ENCODE results near the gene MYO1F. TPM values are rescaled to one million over a fixed set of nuclear protein-coding genes. Genes with fewer than 3 reads are reported as not detected.

The MYO1F gene
- total RNA-seq, 1 experiment from 2014 or later, result not detected

DNA sequence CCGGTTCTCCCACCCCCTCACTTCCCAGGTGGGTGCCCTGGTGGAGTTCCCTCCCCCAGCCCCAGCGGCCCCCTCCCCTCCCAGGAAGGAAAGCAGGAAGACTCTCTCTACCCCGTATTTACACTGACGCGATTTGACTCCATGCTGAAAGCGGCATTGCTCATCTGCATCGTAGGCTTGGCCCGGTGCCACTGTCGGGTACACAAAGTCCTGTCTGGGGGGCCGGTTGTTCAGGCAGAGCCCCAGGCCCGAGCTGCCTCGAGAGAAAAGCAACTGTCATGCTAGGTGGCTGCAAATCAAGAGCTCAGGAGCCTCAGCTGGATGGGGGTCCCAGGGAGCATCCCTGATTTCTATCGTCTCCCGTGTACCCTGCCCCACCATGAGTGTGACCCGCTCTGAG lies 18.4 kb upstream of the MYO1F start:
- Histone ChIP-seq H3K4me2 (ENCODE audit: low read depth, low read length, poor library complexity, severe bottlenecking) (no peak overlapping the region), H3K9me2 (replicated peaks; ENCODE audit: insufficient read depth, low read length) (no peaks in the 10 kb centered on the region), H3K79me2 (ENCODE audit: low read length) (no peaks in the 10 kb centered on the region), H3K4me3 (ENCODE audit: low read length) (no peak overlapping the region), H2AFZ (ENCODE audit: low read length) (no peak overlapping the region), H3K9me3 (ENCODE audit: low read length) (no peaks in the 10 kb centered on the region), H3K9ac (ENCODE audit: low read length) (no peak overlapping the region), H3K36me3 (ENCODE audit: insufficient read depth, low read length) (no peaks in the 10 kb centered on the region), H4K20me1 (ENCODE audit: insufficient read depth, low read depth, low read length) (no peaks in the 10 kb centered on the region), H3K27ac (ENCODE audit: low read length) (no peak overlapping the region), H3K4me1 (ENCODE audit: low read length) (no peaks in the 10 kb centered on the region), H3K27me3 (ENCODE audit: low read length) (no peaks in the 10 kb centered on the region)
- DNase-seq, result no peak

DNA sequence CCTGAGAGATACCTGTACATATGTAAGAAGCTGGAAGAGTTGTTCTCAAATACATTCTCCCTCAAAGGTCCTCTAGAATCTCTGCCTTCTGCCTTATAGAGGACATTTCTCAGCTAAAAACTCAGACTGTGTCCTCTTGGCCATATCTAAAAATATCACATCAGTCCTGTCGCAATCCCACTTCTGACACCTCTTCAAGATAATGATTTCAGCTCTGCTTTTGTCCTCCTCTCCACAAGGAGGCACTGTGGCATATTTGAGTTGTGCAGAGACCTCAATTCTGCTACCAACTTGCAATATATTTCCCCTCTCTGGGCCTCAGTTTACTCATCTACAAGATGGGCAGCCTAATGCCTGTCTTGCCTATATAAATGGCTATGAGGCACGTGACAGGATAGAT lies 16.7 kb upstream of the MYO1F start:
- H4K20me1 ChIP-seq (ENCODE audit: insufficient read depth, low read depth, low read length), result no peaks in the 10 kb centered on the region
- H3K79me2 ChIP-seq (ENCODE audit: low read length), result no peaks in the 10 kb centered on the region
- H3K9me2 ChIP-seq (replicated peaks; ENCODE audit: insufficient read depth, low read length), result no peaks in the 10 kb centered on the region
- no peaks in the 10 kb centered on the region for H3K27me3 ChIP-seq (ENCODE audit: low read length)
- no peaks in the 10 kb centered on the region for H3K36me3 ChIP-seq (ENCODE audit: insufficient read depth, low read length)
- H3K4me2 ChIP-seq (ENCODE audit: low read depth, low read length, poor library complexity, severe bottlenecking), result no peak overlapping the region
- H3K4me1 ChIP-seq (ENCODE audit: low read length), result no peaks in the 10 kb centered on the region
- H3K9ac ChIP-seq (ENCODE audit: low read length), result no peak overlapping the region
- no peak overlapping the region for H3K4me3 ChIP-seq (ENCODE audit: low read length)
- H2AFZ ChIP-seq (ENCODE audit: low read length), result no peak overlapping the region
- H3K9me3 ChIP-seq (ENCODE audit: low read length), result no peaks in the 10 kb centered on the region
- DNase-seq, result peak; percentile 46
- no peak overlapping the region for H3K27ac ChIP-seq (ENCODE audit: low read length)

DNA sequence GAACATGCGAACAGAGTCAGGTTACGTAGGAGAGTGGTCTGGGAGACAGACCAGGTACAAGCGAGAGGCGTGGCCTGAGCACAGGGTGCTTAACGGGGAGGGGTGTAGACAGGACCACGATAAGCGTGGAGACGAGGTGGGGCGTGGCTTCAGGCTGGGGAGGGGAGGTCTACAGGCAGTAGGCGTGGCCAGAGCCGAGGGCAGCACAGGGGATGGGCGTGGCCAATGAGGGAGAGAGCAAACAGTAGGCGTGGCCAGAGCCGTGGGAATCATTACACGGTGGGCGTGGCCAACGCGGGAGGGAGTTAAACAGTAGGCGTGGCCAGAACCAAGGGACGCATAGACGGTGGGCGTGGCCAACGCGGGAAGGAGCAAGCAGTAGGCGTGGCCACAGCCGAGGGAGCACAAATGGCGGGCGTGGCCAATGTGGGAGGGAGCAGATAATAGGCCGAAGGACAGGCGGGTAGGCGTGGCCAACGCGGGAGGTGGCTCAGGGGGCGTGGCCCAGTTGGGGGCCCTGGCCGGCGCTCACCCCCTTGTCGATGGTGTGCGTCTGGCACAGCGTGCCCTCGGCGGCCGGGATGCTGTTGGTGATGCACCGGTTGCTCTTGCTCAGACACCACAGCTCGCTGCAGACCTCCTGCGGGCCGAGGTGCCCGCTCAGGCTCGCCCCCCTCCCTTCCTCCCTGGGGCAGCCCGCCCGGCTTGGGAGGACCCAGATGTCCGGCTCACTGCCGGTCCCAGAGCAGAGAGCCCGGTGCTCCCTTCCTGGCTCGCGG lies 15.2 kb upstream of the MYO1F start:
- Histone ChIP-seq H3K4me1 (ENCODE audit: low read length) (no peaks in the 10 kb centered on the region), H3K9me2 (replicated peaks; ENCODE audit: insufficient read depth, low read length) (no peaks in the 10 kb centered on the region), H2AFZ (ENCODE audit: low read length) (no peak overlapping the region), H3K9me3 (ENCODE audit: low read length) (no peaks in the 10 kb centered on the region), H3K4me2 (ENCODE audit: low read depth, low read length, poor library complexity, severe bottlenecking) (no peak overlapping the region), H3K36me3 (ENCODE audit: insufficient read depth, low read length) (no peaks in the 10 kb centered on the region), H3K79me2 (ENCODE audit: low read length) (no peaks in the 10 kb centered on the region), H3K27me3 (ENCODE audit: low read length) (no peaks in the 10 kb centered on the region), H3K4me3 (ENCODE audit: low read length) (no peak overlapping the region), H4K20me1 (ENCODE audit: insufficient read depth, low read depth, low read length) (no peaks in the 10 kb centered on the region), H3K9ac (ENCODE audit: low read length) (no peak overlapping the region), H3K27ac (ENCODE audit: low read length) (no peak overlapping the region)
- peak; percentile 74 for DNase-seq

DNA sequence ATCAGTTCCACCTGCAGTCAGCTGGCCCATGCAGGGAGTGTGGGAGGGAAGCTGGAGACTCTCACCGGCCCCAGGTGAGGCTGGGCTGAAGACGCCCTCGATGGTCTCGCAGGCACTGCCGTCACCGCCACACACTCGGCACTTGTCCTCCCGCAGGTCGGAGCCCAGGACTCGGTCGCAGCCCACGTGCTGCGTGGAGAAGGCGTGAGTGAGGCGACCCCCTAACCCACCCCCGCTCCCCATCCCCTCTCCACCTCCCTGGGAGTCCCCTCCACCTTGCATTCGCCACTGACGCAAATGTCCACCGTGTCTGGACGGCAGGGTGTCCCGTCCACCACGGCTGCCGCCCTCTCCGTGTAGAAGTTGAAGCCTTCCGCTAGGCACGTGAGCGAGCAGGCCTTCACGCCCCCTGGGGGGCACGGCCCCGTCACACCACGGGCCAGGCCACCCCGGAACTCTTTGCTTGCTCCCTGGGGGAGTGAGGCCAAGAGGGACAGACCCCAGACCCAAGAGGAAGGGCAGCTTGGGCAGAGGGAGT lies 12.0 kb upstream of the MYO1F start:
- no peak overlapping the region for H3K27ac ChIP-seq (ENCODE audit: low read length)
- no peaks in the 10 kb centered on the region for H3K79me2 ChIP-seq (ENCODE audit: low read length)
- H3K4me2 ChIP-seq (ENCODE audit: low read depth, low read length, poor library complexity, severe bottlenecking), result no peak overlapping the region
- no peak for DNase-seq
- H3K36me3 ChIP-seq (ENCODE audit: insufficient read depth, low read length), result no peaks in the 10 kb centered on the region
- no peak overlapping the region for H2AFZ ChIP-seq (ENCODE audit: low read length)
- H3K4me1 ChIP-seq (ENCODE audit: low read length), result no peaks in the 10 kb centered on the region
- no peak overlapping the region for H3K4me3 ChIP-seq (ENCODE audit: low read length)
- H3K27me3 ChIP-seq (ENCODE audit: low read length), result no peaks in the 10 kb centered on the region
- H4K20me1 ChIP-seq (ENCODE audit: insufficient read depth, low read depth, low read length), result peaks cover 4% of the 10 kb centered on the region; the same call in 1 of the 2 replicates
- H3K9me2 ChIP-seq (replicated peaks; ENCODE audit: insufficient read depth, low read length), result no peaks in the 10 kb centered on the region
- no peaks in the 10 kb centered on the region for H3K9me3 ChIP-seq (ENCODE audit: low read length)
- no peak overlapping the region for H3K9ac ChIP-seq (ENCODE audit: low read length)

DNA sequence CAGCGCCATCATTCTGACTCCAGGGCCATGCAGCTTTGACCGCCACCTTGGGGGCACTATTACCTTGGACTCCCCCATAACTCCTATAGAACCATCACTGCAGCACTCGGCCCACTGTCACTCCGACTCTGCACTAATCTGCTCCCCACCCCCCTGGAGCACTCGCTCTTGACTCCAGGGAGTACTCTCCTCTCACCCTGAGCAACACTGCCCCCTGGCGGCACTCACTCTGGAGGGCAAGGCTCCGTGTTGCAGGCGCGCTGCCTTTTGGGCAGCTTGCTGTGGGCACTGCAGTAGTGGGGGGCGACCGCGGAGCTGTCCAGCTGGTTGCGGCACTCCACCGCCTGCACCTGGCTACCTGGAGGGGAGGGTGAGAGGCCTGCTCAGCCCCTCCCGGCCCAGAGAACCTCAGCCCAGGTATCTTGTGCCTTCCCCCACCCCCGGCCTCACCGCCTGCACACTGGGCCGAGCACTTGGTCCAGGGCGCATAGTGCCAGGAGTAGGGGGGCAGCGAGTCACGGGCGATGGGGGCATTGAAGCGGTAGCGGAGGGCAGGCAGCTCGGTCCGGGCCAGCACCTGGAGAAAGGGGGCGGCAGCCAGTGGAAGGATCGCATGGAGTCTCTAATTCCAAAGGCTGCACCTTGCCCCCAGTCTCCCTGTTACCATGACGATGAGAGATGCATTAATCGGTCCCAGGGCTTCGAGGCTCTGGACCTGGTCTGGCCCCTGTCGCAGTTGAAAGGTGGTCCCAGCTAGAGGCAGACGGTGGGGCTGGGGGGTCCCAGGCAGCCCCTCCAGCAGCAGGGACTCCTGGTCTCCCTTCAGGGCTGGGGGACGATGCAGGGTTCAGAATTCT lies 8.9 kb upstream of the MYO1F start:
- no peaks in the 10 kb centered on the region for H3K9me2 ChIP-seq (replicated peaks; ENCODE audit: insufficient read depth, low read length)
- H3K27me3 ChIP-seq (ENCODE audit: low read length), result no peaks in the 10 kb centered on the region
- H3K9ac ChIP-seq (ENCODE audit: low read length), result no peak overlapping the region
- no peak overlapping the region for H2AFZ ChIP-seq (ENCODE audit: low read length)
- H3K4me2 ChIP-seq (ENCODE audit: low read depth, low read length, poor library complexity, severe bottlenecking), result no peak overlapping the region
- peaks cover 4% of the 10 kb centered on the region; the same call in 1 of the 2 replicates for H4K20me1 ChIP-seq (ENCODE audit: insufficient read depth, low read depth, low read length)
- no peaks in the 10 kb centered on the region for H3K79me2 ChIP-seq (ENCODE audit: low read length)
- H3K36me3 ChIP-seq (ENCODE audit: insufficient read depth, low read length), result no peaks in the 10 kb centered on the region
- no peaks in the 10 kb centered on the region for H3K9me3 ChIP-seq (ENCODE audit: low read length)
- H3K4me3 ChIP-seq (ENCODE audit: low read length), result no peak overlapping the region
- no peaks in the 10 kb centered on the region for H3K4me1 ChIP-seq (ENCODE audit: low read length)
- H3K27ac ChIP-seq (ENCODE audit: low read length), result no peak overlapping the region
- peak; percentile 90 for DNase-seq

DNA sequence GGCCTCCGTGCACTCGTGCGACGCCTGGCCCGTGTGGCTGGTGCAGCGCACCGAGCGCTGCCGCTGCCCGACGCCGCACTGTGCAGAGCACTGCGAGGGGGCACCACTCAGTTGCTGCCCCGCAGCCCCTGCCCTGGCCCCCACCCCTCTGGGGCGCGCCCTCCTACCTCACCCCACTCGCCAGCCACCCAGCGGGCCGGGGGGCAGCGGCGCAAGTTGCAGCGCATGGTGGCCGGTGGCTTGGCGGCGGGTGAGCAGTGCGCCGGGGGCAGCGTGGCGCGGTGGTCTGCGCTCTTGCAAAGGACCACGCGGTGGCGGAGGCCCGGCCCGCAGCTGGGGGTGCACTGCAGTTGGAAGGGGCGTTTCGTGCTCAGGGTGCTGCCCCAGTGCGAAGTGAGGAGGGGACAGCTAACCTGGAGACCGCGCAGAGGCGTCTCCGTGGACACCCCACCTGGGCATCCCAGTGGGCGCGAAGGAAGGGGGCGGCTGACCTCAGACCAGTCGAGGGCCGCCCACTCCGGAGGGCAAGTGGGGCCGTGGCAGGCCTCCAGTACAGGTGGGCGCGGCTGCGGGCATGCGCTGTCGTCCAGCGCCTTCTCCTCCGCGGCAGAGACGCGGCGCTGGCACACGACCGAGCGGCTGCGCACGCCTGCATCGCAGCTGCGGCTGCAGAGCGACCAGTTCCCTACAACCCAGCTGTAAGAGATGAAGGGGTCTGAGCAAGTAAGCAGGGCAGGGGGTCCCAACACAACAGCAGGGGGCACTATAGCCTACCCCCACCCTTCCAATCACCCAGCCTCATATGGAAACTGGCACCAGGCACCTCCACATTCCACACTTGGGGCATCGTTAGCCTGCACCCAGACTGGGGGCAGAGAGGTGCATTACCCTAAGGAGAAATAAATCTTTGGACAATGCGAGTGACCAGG lies 8.0 kb upstream of the MYO1F start:
- Histone ChIP-seq H2AFZ (ENCODE audit: low read length) (no peak overlapping the region), H3K27me3 (ENCODE audit: low read length) (no peaks in the 10 kb centered on the region), H3K79me2 (ENCODE audit: low read length) (no peaks in the 10 kb centered on the region), H3K9ac (ENCODE audit: low read length) (no peak overlapping the region), H3K27ac (ENCODE audit: low read length) (no peak overlapping the region), H3K4me1 (ENCODE audit: low read length) (no peaks in the 10 kb centered on the region), H3K4me3 (ENCODE audit: low read length) (no peak overlapping the region), H4K20me1 (ENCODE audit: insufficient read depth, low read depth, low read length) (peaks cover 4% of the 10 kb centered on the region; the same call in 1 of the 2 replicates), H3K9me3 (ENCODE audit: low read length) (no peaks in the 10 kb centered on the region), H3K4me2 (ENCODE audit: low read depth, low read length, poor library complexity, severe bottlenecking) (no peak overlapping the region), H3K9me2 (replicated peaks; ENCODE audit: insufficient read depth, low read length) (no peaks in the 10 kb centered on the region), H3K36me3 (ENCODE audit: insufficient read depth, low read length) (no peaks in the 10 kb centered on the region)
- DNase-seq, result no peak

DNA sequence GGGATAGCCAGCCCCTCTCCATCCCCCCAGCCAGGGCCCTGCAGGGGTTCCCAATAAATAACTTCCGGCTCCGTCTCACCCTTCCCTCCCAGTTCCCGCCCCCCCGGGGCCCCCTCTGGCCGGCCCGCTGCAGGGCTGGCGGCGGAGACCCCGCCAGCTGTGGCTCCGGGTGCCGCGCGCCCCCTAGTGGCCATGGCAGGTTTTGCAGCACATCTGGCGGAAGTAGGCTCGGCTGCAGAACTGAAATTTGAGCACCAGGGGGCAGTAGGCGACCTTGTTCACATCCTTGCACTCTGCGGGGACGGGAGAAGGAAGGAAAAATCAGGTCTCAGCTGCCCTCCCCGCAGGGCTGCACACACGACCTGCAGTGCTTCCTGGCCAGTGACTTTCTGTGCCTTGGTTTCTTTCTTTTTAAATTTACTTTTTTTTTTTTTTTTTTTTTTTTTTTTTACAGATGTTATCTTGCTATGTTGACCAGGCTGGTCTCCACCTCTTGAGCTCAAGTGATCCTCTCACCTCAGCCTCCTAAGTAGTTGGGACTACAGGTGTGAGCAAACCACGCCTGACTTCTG lies 3.6 kb upstream of the MYO1F start:
- Histone ChIP-seq H3K79me2 (ENCODE audit: low read length) (no peaks in the 10 kb centered on the region), H3K9ac (ENCODE audit: low read length) (no peak overlapping the region), H3K9me3 (ENCODE audit: low read length) (no peaks in the 10 kb centered on the region), H2AFZ (ENCODE audit: low read length) (no peak overlapping the region), H3K4me3 (ENCODE audit: low read length) (no peak overlapping the region), H3K27me3 (ENCODE audit: low read length) (no peaks in the 10 kb centered on the region), H3K4me1 (ENCODE audit: low read length) (no peaks in the 10 kb centered on the region), H3K27ac (ENCODE audit: low read length) (no peak overlapping the region), H3K36me3 (ENCODE audit: insufficient read depth, low read length) (no peaks in the 10 kb centered on the region), H4K20me1 (ENCODE audit: insufficient read depth, low read depth, low read length) (peaks cover 7% of the 10 kb centered on the region; the same call in 1 of the 2 replicates), H3K4me2 (ENCODE audit: low read depth, low read length, poor library complexity, severe bottlenecking) (no peak overlapping the region), H3K9me2 (replicated peaks; ENCODE audit: insufficient read depth, low read length) (no peaks in the 10 kb centered on the region)
- DNase-seq, result peak; percentile 91
